COLO668 (cell line): ENCODE data around the gene RAPGEF3.

Source experiments
- DNase-seq: peaks from one replicate; lab custom pipeline; 2025; ENCODE audit not compliant: unreplicated experiment; lab: John Stamatoyannopoulos, UW

RAPGEF3 gene

GRCh38 chr12:47745485-47746041 lies 13.1 kb downstream of the RAPGEF3 start:
- no peak for DNase-seq

- no peak for DNase-seq
Observed at GRCh38 chr12:47744778-47745436, 13.8 kb downstream of the RAPGEF3 start.

- peak; percentile 62 for DNase-seq
Observed at GRCh38 chr12:47744005-47744651, 14.6 kb downstream of the RAPGEF3 start.

- no peak for DNase-seq
Observed at GRCh38 chr12:47743311-47743860, 15.3 kb downstream of the RAPGEF3 start.

GRCh38 chr12:47742253-47742825 lies 16.3 kb downstream of the RAPGEF3 start:
- DNase-seq: peak; percentile 39

- DNase-seq: peak; percentile 94
Observed at GRCh38 chr12:47741340-47741703, 17.4 kb downstream of the RAPGEF3 start.

- peak; percentile 72 for DNase-seq
Observed at GRCh38 chr12:47740606-47741339, 17.9 kb downstream of the RAPGEF3 start.

- peak; percentile 46 for DNase-seq
Observed at GRCh38 chr12:47739979-47740378, 18.7 kb downstream of the RAPGEF3 start.

GRCh38 chr12:47739297-47739696 lies 19.4 kb downstream of the RAPGEF3 start:
- no peak for DNase-seq

GRCh38 chr12:47737936-47738594 lies 20.6 kb downstream of the RAPGEF3 start:
- no peak for DNase-seq

GRCh38 chr12:47736877-47737676 lies 21.6 kb downstream of the RAPGEF3 start:
- peak; percentile 0 for DNase-seq

GRCh38 chr12:47736216-47736615 lies 22.5 kb downstream of the RAPGEF3 start:
- no peak for DNase-seq

- no peak for DNase-seq
Observed at GRCh38 chr12:47735649-47736048, 23.0 kb downstream of the RAPGEF3 start.

GRCh38 chr12:47734725-47735480 lies 23.8 kb downstream of the RAPGEF3 start:
- DNase-seq: peak; percentile 1

GRCh38 chr12:47733142-47733541 lies 25.5 kb downstream of the RAPGEF3 start:
- DNase-seq: no peak

GRCh38 chr12:47732504-47732903 lies 26.2 kb downstream of the RAPGEF3 start:
- no peak for DNase-seq

GRCh38 chr12:47731723-47732122 lies 27.0 kb downstream of the RAPGEF3 start:
- DNase-seq: no peak

GRCh38 chr12:47730341-47730744 lies 28.3 kb downstream of the RAPGEF3 start:
- peak; percentile 51 for DNase-seq

GRCh38 chr12:47729233-47729632 lies 29.4 kb downstream of the RAPGEF3 start:
- peak; percentile 29 for DNase-seq
